NCI-H2107 treated with DMSO at 0.1 percent for 48 hours (cell line): ENCODE measurements around the gene RAB3B.
"Not testable (repeated sequence)": the region's sequence is repeated elsewhere in the genome, so short reads cannot be mapped to it uniquely, and the experiment has no call there.

ENCODE experiments used
- DNase-seq: peaks from one replicate; lab custom pipeline; 2025; ENCODE audit not compliant: unreplicated experiment; lab: John Stamatoyannopoulos, UW

Gene RAB3B, protein sequence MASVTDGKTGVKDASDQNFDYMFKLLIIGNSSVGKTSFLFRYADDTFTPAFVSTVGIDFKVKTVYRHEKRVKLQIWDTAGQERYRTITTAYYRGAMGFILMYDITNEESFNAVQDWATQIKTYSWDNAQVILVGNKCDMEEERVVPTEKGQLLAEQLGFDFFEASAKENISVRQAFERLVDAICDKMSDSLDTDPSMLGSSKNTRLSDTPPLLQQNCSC

DNA sequence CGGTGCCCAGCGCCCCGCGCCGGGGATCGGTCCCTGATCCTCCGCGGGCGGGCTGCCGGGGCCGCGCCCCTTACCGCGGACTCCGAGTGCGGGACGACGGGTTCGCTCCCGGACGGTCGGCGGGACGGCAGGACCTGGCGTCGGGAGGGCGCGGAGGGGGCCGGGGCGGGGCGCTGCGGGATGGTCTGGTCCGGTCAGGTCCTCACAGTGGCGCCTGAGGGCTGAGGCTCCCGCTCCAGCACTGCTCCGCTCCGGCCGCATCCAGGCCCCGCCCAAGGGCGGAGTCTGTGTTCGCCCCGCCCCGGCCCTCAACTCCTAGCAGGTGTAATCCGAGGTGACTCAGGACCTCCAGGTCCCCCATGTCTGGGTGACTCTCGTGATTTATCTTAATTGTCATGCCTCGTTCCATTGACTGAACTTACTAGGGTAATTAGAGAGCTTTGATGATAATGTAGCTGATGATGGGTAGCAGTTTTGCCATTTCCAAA, at the start of gene RAB3B:
TSS of gene RAB3B (minus strand) at position 223 of the 488 bp plus-strand sequence. CDS start 13,583 bp downstream, outside the sequence.
- peak; percentile 69 for DNase-seq

DNA sequence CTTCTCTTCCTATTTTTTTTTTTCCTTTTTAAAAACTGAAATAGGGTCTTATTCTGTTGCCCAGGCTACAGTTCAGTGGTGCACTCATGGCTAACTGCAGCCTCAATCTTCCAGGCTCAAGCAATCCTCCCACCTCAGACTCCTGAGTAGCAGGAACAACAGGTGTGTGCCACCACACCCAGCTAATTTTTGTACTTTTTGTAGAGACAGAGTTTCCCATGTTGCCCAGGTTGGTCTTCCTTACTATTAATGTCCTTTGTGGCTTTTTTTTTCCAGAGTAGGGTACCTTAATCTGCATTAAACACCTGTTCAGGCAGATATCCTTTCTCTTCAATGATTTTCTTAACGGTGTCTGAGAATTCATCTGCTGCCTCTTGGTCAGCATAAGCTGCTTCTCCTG, 47.4 kb upstream of the RAB3B start:
- no peak for DNase-seq

DNA sequence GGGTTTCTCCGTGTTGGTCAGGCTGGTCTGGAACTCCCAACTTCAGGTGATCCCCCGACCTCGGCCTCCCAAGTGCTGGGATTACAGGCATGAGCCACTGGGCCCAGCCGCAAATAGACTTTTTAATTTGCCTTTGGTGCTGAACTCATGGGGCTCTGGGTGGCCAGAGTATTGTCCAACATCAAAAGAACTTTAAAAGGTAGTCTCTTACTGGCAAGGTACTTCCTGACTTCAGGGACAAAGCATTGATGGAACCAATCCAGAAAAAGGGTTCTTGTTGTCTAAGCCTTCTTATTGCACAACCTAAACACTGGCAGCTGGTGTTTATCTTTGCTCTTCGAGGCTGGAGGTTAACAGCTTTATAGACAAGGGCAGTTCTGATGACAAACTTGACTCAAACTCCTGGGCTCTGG, 46.9 kb upstream of the RAB3B start:
- DNase-seq: no peak

DNA sequence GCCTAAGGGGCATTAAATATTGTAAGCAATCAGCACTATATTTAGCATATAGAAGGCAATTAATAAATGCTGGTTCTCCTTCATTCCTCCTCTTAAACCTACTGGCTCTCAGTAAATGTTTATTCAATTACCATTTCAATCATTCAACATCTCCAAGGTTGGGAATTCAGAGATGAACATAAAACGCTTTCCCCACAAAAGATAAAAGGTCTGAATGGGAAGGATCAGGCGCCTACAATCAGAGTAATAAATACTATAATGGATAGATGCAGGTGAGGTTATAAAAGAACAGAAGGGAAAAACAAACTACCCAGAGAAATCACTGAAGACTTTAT, 43.5 kb upstream of the RAB3B start:
- no peak for DNase-seq

DNA sequence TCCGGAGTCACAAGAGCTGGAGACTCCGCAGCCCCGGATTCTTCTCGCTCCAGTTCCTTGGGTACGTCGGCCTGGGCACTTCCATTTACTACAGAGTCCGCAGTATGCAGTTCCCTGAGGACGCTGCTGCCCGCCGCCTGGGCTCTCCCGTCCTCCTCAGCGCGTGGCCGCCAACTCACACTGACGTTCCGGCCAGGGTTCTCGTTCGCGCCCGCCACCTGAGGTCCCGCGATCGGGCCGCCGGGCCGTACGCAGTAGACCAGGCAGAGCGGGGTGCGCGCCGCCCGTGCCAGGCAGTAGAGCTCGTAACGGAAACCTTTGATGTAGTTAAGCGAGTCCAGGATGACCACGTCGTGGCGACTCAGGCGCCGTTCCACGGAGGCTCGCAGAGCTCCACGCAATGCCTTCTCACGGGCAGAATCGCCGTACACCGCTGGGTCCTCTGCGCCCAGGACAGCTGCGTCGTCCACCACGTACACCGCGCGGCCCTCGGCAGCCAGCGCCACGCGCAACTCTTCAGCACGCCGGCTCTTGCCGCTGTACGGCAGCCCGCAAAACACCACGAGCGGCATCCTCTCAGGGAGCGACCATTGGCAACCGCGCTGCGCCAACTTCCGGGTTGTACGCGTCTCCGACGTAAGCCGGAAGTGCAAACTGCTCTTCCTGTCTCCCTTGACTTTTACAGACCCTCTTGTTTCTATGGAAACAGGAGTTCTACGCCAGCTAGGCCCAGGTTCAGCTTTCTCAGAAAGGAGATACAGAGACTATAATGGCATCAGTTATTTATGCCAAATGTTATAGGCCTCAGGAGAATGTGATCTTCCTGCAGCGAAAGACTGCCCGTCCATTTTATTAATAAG, 42.9 kb upstream of the RAB3B start, which contains the start of gene KTI12:
TSS of gene KTI12 (minus strand) at position 621 of the 860 bp plus-strand sequence. CDS start at position 572, 49 bp downstream.
- peak; percentile 79 for DNase-seq

DNA sequence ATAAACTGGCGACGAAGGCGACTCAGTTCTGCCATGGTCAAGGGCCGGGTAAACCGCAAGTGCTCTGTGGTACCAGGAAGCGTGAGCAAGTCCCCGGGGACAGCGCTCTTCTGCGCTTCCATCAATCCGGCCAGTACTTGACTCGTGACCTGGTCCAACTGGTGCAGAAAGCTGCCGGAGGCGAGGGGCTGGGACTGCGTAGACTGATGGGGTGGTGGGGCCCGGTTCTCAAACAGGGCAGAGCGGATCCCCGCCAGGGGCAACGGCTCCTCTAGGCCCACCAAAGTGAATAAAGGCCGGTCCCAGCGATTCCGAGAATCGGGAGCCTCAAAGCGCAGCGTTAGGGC, 42.3 kb upstream of the RAB3B start:
- no peak for DNase-seq

DNA sequence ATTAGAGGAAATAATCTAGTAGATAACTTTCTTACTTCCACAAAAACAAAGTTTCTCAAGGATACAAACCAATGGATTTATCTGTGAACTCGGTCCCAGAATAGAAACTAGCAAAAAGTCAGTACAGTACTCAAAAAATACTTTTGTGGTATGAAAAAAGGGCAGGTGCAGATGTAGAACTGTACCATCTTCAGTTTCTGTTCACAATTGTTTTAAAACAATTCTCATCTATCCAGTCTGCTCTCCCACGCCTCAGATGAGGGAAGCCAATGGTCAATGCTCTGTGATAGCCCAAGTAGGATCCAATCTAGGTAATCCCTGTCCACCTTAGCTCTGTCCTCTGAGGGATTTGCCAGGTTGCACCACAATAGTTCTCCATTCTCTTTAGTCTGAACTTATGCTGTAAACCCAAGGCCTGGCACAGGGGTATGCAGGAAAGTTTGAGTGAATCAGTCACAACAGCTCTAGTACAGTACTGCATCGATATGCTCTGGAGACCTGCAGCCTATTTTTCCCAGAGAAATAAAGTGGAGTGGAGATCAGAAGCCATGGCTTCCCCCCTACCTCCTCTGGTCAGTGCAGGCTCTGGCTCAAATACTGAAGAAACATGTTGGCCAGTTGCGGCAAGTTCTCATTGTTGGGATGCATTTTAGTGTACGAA, 41.8 kb upstream of the RAB3B start:
- no peak for DNase-seq

DNA sequence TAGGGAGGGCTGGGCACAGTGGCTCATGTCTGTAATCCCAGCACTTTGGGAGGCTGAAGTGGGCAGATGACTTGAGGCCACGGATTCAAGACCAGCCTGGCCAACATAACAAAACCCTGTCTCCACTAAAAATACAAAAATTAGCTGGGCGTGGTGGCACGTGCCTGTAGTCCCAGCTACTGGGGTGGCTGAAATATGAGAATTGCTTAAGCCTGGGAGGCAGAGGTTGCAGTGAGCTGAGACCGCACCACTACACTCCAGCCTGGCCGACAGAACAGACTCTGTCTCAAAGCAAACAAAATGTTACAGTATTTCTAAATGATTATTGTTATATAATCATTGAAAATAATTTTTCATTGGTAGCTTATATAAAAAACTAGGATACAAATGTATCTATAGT, 38.3 kb upstream of the RAB3B start:
- DNase-seq: not testable (repeated sequence)

DNA sequence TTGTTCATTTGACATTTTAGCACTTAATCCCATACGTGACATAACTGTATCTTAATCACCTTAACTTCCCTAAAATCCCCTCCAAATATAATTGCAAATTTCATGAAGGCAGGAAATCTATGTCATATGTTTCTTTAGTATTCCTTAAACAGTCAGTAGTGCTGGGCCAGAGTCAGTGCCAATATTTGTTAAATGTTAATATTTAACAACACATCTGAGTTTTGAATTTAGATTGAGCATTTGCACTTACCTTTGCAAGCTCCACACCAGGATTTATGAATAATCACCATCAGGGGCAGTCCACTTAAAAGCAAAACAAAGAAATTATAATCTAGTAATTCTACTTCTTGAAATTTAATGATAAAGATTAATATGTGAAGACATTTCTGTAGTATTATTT, 37.8 kb upstream of the RAB3B start:
- no peak for DNase-seq

DNA sequence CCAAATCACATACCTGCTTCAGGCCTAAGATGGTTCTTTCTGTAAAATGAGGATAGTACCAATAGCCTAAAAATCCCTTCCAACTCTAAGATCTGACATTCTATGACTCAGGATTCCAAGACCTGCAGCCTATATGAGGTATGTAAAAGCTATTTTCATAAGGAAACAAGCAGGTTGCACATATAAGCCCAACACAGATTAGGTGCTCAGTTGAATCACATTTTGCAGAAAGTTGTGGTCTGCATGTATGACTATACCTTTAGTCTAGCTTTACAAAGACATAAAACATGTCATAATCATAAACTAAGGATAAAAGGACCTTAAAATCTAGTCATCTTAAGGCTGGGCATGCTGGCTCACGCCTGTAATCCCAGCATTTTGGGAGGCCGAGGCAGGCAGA, 35.8 kb upstream of the RAB3B start:
- no peak for DNase-seq

DNA sequence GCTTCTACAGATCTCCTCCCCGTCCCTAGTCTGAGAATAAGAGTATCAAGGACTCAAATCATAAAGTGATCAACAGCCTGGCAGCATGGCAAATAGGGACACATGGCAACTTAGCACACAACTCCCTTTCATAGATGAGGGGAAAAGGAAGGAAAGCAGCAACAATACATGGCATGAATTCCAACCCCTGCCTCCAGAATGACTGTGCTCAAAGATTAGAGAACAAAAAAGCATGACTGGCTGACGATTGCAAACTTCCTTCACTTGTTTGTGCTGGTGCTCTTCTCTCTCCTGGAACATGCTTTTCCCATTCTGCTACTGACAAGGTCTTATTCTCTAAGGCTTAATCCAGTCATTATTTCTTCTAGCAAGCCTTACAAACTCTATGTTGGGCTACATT, 31.6 kb upstream of the RAB3B start:
- no peak for DNase-seq

DNA sequence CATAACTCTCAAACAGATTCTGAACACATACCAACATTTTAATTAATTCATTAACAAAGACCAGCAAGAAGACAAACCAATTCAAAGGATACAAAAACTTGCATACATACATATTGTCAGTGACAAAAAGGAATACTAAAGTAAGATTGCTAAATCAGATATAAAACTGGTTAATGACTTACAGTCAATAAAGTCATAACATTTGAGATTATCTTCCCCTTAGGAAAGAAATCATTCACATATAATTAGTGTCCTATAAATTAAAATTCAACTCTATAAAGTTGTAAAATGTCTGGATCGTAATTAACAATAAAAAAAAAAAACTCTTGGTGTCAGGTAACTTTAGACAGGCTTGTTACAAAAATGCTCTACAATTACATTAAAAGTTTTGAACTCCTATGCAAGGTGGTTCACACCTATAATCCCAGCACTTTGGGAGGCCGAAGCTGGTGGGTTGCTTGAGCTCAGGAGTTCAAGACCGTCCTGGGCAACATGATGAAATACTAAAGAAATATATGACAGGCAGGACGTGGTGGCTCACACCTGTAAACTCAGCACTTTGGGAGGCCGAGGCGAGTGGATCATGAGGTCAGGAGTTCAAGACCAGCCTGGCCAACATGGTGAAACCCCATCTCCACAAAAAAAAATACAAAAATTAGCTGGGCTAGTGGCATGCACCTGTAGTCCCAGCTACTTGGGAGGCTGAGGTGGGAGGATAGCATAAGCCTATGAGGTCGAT, 17.7 kb upstream of the RAB3B start:
- DNase-seq: no peak

DNA sequence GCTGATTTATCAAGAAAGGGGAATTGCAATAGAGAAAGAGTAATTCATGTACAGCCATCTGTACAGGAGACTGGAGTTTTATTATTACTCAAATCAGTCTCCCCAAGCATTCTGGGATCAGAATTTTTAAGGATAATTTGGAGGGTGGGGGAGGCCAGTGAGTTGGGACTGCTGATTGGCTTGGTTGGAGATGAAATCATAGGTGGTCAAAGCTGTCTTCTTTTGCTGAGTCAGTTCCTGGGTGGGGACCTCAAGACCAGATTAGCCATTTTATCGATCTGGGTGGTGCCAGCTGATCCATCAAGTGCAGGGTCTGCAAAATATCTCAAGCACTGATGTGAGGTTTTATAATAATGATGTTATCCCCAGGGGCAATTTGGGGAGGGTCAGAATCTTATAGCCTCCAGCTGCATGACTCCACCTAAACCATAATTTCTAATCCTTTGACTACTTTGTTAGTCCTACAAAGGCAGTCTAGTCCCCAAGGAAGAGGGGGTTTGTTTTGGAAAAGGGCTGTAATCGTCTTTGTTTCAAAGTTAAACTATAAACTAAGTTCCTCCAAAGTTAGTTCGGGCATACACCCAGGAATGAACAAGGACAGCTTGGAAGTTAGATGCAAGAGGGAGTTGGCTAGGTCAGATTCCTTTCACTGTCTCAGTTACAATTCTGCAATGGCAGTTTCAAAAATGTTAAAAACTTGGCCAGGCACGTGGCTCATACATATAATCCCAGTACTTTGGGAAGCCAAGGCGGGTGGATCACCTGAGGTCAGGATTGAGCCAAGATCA, 16.9 kb upstream of the RAB3B start:
- no peak for DNase-seq

DNA sequence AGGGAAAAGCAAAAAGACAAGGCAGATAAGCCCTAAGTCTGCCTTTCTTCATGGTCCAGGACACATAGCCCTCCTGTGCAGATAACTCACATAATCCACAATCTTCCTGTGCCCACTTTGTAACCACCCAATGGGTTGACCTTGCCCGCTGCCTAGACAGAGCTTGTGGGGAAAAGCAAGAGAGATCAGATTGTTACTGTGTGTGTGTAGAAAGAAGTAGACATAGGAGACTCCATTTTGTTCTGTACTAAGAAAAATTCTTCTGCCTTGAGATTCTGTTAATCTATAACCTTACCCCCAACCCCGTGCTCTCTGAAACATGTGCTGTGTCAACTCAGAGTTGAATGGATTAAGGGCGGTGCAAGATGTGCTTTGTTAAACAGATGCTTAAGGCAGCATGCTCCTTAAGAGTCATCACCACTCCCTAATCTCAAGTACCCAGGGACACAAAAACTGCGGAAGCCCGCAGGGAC, 15.6 kb upstream of the RAB3B start:
- not testable (repeated sequence) for DNase-seq

DNA sequence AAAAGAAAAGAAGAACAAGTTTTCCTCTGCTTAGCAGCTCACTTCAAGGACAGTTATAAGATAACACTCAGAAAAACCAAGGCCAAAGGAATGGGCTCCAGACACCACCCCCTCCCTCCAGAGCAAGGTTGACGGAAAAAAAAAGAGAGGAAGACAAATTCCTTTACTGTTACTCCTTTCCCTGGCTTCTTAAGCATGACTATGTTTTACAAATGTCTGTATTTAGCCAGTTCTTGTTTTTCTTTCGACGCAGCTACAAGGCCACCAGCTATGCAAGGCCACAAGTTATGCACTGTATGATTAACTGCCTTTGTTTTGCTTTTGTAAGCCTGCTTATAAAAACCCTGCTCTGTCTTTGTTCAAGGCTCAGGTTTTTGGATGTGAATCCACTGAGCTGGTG, 15.0 kb upstream of the RAB3B start:
- not testable (repeated sequence) for DNase-seq

DNA sequence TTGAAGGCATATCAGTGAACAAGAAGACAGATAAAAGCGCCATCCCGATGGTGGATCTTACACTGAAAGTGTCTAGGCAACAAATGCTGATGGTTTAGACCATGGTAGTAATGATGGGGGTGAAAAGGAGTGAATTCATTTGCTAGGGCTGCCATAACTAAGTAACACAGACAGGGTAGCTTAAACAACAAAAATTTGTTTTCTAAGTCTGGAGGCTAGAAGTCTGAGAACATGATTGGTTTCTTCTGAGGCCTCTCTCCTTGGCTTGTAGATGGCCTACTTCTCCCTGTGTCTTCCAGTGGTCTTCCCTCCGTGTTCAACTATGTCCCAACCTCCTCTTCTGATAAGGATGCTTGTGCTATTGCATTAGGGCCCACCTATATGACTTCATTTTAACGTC, 13.4 kb upstream of the RAB3B start:
- no peak for DNase-seq

DNA sequence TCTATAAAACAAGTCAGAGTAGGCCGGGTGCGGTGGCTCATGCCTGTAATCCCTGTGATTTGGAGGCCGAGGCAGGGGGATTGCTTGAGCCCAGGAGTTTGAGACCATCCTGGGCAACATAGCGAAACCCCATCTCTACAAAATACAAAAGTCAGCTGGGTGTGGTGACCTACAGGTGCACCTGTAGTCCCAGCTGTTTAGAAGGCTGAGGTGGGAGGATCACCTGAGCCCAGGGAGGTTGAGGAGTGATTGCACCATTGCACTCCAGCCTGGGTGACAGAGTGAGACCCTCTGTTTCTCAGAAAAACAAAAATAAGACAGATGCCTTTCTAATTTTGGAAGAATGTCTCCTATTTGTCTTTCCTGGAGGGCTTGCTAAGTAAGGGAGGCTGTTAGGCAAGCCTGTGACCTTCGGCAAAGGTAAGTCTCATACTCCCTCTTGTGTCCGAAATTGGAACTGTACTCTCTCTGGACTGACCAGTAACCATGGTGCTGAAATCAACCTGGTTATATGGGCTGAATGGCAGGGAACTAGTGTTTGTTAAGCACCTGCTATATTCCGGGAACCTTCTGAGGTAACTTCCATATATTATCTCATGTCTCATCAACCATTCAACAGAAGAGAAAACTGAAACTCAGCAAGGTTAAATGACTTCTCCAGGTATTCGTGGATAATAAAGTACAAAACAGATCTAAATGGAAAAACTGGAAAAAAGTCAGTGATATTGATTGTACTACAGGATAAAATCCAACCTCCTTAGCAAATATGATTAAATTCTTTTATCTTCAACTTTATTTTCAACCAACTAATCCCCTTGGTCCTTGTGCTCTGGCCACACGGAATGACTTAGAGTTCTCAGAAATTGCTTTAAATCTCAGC, 11.8 kb upstream of the RAB3B start:
- peak; percentile 97 for DNase-seq

DNA sequence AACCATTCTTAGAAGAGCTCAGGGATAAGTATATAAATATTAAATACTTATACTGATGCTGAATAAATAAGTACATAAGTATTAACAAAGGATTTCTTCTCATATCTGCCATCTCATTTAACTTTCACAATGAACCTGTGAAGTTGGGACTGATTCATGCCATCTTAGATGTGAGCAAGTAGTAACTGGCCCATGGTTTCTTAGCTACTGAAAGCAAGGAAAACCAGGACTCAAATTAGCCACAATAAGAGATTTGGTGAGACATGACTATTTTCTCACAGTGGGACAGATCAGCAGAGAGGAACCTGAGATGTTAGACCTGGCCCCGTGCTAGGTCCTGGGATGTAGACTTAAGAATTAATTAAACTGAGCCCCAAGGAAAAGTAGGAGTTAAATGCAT, 8.2 kb upstream of the RAB3B start:
- no peak for DNase-seq

DNA sequence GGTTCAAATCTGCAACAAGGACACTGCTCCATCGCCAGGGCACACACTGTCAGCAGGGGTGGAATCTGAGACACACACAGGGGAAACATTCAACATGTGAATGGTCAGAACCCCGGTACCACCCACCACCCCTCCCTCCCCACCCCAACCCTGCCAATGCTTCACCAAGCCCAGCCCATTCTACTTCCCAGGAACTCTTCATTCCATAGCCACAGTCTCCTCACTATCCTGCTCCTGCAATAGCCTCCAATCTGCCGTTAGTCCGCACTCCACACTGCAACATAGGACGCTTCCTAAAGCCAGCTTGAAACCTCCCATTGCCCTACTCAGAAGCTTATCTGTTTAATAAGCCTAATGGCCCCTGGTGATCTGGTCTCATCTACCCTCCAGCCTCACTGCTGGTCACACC, 7.5 kb upstream of the RAB3B start:
- DNase-seq: no peak
